IMR-90 (cell line): ENCODE data around the gene RPS23.

Experiments used
- BHLHE40 ChIP-seq: fragments of 150-350 bp; IDR thresholded peaks from 2 replicates; pipeline ENCODE4 v1.6.1; 2016; ENCODE audit warnings: mild to moderate bottlenecking, low read depth, low read length
- MAFK ChIP-seq: IDR thresholded peaks from 2 replicates; pipeline ENCODE4 v1.6.1; 2012; ENCODE audit warnings: low read depth, low read length, improper control_type of control experiment
- POLR2A ChIP-seq: IDR thresholded peaks from 2 replicates; pipeline ENCODE4 v1.6.1; 2012; ENCODE audit warnings: mild to moderate bottlenecking, low read depth, low read length
- RAD21 ChIP-seq: IDR thresholded peaks from 2 replicates; pipeline ENCODE4 v1.6.1; 2012; ENCODE audit warnings: low read length, improper control_type of control experiment
- RCOR1 ChIP-seq: IDR thresholded peaks from 2 replicates; pipeline ENCODE4 v1.6.1; 2012; ENCODE audit warnings: mild to moderate bottlenecking, low read length, improper control_type of control experiment; ENCODE audit not compliant: insufficient replicate concordance
- SMC3 ChIP-seq: fragments of 150-350 bp; IDR thresholded peaks from 2 replicates; pipeline ENCODE4 v1.6.1; 2016; ENCODE audit warnings: low read depth, mild to moderate bottlenecking, antibody characterized with exemption, low read length, moderate library complexity
- TF ChIP-seq, protein P1 (sequence below): conservative IDR thresholded peaks from 2 replicates; pipeline ENCODE4 v1.5.1; 2012; ENCODE audit warnings: mild to moderate bottlenecking, low read depth, low read length, improper control_type of control experiment
- TF ChIP-seq, protein P2 (sequence below): fragments of 150-350 bp; IDR thresholded peaks from 2 replicates; pipeline ENCODE4 v1.6.1; 2017; ENCODE audit warnings: mild to moderate bottlenecking, antibody characterized with exemption, low read length, low read depth

DNA sequence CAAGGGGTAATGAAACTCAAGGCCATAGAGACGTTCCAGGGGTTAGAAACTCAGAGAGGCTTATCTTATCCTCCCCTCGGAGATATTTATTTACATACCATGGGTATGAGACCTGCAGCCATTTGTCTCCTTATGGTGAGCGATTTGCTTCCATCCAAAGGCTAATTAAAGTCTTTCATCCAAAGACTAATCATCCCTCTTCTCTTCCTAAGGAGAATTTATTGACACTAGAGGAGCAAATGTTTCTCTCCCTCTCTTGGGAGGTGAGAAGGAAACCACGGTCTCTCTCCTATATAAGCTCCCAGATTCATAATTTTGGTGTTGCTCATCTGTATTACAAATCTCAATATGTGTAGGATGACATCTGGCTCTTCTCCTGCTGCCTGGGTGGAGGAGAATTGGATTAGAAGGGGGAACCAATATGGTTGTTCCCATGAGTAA is 31.0 kb upstream of the RPS23 start:
- no peak for TF ChIP-seq MAFK
- TF ChIP-seq RCOR1 = no peak
- TF ChIP-seq, protein P1, sequence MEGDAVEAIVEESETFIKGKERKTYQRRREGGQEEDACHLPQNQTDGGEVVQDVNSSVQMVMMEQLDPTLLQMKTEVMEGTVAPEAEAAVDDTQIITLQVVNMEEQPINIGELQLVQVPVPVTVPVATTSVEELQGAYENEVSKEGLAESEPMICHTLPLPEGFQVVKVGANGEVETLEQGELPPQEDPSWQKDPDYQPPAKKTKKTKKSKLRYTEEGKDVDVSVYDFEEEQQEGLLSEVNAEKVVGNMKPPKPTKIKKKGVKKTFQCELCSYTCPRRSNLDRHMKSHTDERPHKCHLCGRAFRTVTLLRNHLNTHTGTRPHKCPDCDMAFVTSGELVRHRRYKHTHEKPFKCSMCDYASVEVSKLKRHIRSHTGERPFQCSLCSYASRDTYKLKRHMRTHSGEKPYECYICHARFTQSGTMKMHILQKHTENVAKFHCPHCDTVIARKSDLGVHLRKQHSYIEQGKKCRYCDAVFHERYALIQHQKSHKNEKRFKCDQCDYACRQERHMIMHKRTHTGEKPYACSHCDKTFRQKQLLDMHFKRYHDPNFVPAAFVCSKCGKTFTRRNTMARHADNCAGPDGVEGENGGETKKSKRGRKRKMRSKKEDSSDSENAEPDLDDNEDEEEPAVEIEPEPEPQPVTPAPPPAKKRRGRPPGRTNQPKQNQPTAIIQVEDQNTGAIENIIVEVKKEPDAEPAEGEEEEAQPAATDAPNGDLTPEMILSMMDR = no peak
- no peak for TF ChIP-seq RAD21
- TF ChIP-seq BHLHE40 = no peak
- no peak for TF ChIP-seq SMC3
- no peak for TF ChIP-seq POLR2A
- TF ChIP-seq, protein P2, sequence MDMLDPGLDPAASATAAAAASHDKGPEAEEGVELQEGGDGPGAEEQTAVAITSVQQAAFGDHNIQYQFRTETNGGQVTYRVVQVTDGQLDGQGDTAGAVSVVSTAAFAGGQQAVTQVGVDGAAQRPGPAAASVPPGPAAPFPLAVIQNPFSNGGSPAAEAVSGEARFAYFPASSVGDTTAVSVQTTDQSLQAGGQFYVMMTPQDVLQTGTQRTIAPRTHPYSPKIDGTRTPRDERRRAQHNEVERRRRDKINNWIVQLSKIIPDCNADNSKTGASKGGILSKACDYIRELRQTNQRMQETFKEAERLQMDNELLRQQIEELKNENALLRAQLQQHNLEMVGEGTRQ = no peak
